Measurements from ENCODE around the gene SWAP70. TPM values are rescaled to one million over a fixed set of nuclear protein-coding genes. Genes with fewer than 3 reads are reported as not detected.
A peak's percentile ranks its signal among the peaks of the same experiment; 100 is the strongest.
"Not testable (repeated sequence)": the region's sequence is repeated elsewhere in the genome, so short reads cannot be mapped to it uniquely, and the experiment has no call there.

Gene SWAP70
- total RNA-seq, 1 donor from 2014 or later: 15.2 TPM

DNA sequence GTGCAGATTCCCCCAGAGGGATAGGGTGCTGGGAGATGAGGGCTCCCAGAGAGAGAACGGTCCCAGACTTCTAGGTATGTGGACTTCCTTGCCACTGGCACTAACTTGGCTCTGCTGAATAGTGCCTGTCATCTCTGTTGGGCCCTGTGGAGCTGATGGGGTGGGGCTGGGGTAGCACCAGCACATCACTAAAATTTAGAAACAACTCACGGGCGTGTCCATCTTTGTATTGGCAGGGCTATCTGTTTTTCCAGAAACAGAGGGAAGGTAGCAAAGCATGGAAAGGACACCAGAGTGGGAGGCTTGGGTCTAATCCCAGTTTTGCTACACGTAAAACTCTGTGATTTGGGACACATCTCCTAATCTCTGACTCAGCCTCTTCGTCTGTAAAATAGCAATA is 25.8 kb downstream of the SWAP70 start:
- TF ChIP-seq, protein P1, sequence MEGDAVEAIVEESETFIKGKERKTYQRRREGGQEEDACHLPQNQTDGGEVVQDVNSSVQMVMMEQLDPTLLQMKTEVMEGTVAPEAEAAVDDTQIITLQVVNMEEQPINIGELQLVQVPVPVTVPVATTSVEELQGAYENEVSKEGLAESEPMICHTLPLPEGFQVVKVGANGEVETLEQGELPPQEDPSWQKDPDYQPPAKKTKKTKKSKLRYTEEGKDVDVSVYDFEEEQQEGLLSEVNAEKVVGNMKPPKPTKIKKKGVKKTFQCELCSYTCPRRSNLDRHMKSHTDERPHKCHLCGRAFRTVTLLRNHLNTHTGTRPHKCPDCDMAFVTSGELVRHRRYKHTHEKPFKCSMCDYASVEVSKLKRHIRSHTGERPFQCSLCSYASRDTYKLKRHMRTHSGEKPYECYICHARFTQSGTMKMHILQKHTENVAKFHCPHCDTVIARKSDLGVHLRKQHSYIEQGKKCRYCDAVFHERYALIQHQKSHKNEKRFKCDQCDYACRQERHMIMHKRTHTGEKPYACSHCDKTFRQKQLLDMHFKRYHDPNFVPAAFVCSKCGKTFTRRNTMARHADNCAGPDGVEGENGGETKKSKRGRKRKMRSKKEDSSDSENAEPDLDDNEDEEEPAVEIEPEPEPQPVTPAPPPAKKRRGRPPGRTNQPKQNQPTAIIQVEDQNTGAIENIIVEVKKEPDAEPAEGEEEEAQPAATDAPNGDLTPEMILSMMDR (conservative IDR thresholded peaks at IDR 0.05; ENCODE audit: low read depth, low read length): no peak
- H3K4me3 ChIP-seq (ENCODE audit: low read depth, low read length): no peak overlapping the region

DNA sequence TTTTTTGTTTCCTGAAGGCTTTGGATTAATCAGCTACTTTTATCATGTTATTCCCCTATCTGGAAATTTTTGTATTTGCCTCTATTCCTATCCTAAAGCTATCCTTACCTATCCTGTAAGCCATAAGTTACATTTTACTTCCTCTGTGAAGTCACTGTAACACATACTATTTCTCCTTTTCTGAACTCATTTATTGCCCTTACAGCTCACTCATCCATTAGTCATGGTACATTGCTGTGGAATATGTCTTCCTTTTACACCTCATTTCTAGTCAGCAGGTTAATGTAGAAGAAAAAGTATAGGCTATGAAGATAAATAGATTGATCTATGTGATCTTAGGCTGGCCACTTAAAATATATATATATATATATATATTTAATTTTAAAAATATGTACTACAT is 28.0 kb downstream of the SWAP70 start:
- TF ChIP-seq, protein P1 (conservative IDR thresholded peaks at IDR 0.05; ENCODE audit: low read depth, low read length): no peak
- DNase-seq (ENCODE audit: low read depth): no peak
- no peak overlapping the region for H3K4me3 ChIP-seq (ENCODE audit: low read depth, low read length)

More for the DNA sequence above, 25.8 kb downstream of the SWAP70 start:
- DNase-seq (ENCODE audit: low read depth): no peak

DNA sequence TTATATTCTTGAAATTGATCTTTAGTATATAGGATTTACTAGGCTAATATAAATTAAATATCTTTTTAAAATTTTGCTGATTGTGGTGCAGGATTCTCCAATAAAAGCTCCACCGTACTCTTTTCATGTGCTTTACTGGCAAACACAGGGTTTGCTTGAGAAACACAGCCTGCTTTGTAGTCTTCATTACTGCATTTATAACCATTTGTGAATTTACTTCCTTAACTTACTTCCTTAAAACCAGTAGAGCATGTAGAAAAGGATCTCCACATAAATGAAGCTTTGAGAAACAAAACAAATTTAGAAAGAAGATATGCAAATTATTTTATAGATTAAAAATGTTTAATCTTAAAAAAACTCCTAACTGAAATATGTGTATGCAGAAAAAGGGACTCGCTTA is 28.8 kb downstream of the SWAP70 start:
- TF ChIP-seq, protein P1 (conservative IDR thresholded peaks at IDR 0.05; ENCODE audit: low read depth, low read length): no peak
- no peak overlapping the region for H3K4me3 ChIP-seq (ENCODE audit: low read depth, low read length)
- DNase-seq (ENCODE audit: low read depth): no peak

DNA sequence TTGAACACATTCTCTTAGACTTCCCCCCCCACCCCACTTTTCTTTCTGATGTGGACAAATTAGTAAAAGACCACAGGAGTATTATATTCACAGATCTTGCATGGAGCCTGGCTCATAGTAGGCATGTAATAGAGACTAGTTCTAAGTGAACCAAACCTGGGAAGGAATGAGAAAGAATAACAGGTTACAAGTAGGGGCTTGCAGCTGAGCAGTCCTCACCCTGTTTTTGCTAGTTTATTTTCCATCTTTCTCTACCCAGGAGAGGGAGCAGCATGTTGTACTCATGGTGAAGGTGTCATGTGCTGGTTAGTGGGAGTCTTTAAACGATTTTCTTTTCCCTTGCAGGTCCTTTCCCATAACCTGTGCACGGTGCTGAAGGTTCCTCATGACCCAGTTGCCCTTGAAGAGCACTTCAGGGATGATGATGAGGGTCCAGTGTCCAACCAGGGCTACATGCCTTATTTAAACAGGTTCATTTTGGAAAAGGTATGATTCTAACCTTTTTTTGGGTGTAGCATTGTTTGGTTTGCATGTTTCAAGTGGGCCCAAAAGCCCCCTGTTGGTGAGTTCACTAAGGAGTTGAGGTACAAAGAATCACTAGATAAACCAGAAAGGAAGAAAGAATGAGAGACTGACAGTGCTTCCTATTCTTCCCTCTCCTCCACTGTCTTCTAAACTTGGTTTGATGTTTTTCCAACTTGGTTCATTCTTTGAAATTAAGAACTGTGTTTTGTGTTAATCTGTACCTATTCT is 30.1 kb downstream of the SWAP70 start:
- TF ChIP-seq, protein P1 (conservative IDR thresholded peaks at IDR 0.05; ENCODE audit: low read depth, low read length): peak; percentile 5
- H3K4me3 ChIP-seq (ENCODE audit: low read depth, low read length): no peak overlapping the region
- no peak for DNase-seq (ENCODE audit: low read depth)

DNA sequence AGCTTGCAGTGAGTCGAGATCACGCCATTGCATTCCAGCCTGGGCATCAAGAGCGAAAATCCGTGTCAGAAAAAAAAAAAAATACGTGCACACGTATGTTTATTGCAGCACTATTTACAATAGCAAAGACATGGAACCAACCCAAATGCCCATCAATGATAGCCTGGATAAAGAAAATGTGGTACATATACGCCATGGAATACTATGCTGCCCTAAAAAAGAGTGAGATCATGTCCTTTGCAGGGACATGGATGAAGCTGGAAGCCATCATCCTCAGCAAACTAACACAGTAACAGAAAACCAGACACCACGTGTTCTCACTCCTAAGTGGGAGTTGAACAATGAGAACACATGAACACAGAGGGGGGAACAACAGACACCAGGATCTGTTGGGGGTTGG is 31.4 kb downstream of the SWAP70 start:
- DNase-seq (ENCODE audit: low read depth); H3K4me3 ChIP-seq (ENCODE audit: low read depth, low read length): not testable (repeated sequence)

DNA sequence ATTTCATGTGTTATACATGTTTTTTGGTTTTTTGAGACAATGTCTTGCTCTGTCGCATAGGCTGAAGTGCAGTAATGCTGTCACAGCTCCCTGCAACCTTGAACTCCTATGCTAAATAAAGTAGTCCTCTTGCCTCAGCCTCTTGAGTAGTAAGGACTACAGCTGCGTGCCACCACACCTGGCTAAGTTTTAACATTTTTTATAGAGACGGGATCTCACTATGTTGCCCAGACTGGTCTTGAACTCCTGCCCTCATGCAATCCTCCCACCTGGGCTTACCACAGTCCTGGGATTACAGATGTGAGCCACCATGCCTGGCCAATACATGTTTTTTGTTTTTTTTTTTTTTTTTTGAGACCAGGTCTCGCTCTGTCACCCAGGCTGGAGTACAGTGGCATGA is 33.9 kb downstream of the SWAP70 start:
- TF ChIP-seq, protein P1 (conservative IDR thresholded peaks at IDR 0.05; ENCODE audit: low read depth, low read length): no peak

DNA sequence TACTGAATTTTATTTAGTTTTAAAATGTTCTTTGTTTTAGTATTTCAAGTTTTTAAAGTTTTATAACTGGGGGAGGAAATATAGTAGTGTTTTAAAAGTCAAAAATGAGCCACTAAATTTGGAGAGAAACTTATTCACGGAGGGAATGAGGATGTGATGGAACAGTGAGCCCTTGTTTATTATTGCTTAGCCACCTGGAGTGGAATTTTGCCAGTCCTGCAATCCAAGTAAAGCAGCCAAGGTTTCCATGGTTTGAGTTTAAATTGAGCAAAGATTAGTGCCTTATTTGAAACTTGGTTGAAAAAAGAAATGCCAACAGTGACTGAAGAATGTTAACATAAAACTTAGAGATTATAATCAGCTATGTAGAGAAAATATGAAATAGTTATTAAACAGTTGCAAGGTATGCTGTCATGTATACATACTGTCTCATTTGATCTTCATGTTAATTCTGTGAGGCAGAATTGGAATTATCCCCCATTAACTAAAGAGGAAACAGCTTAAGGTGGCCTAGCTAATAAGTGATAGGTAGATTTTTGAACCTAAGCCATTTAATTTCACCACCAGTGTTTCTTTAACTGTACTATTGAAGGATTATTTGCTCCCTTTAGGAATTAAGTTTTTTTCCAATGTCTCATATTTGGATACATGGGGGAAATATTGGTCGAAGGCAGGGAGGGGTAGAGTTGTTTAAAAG is 36.4 kb downstream of the SWAP70 start:
- DNase-seq (ENCODE audit: low read depth): no peak
- H3K4me3 ChIP-seq (ENCODE audit: low read depth, low read length): no peak overlapping the region
- TF ChIP-seq, protein P1 (conservative IDR thresholded peaks at IDR 0.05; ENCODE audit: low read depth, low read length): no peak

More for the DNA sequence above, 33.9 kb downstream of the SWAP70 start:
- no peak overlapping the region for H3K4me3 ChIP-seq (ENCODE audit: low read depth, low read length)
- DNase-seq (ENCODE audit: low read depth): no peak
